H9 (cell line): ENCODE results near the gene NKAIN2. TPM values are rescaled to one million over a fixed set of nuclear protein-coding genes. Genes with fewer than 3 reads are reported as not detected.
"Not testable (repeated sequence)": the region's sequence is repeated elsewhere in the genome, so short reads cannot be mapped to it uniquely, and the experiment has no call there.

Experiments used
- DNase-seq: peaks from one replicate; pipeline ENCODE4 v3.0.0-alpha.2; 2017
- H2AFZ ChIP-seq: one replicate; pipeline ENCODE4 v1.6.1; 2013; ENCODE audit warnings: mild to moderate bottlenecking, low read length, control low read depth, moderate library complexity
- H2AK5ac ChIP-seq: 2 replicates; pipeline ENCODE4 v1.6.1; 2013; ENCODE audit warnings: low read length, control low read depth, mixed read lengths; ENCODE audit not compliant: insufficient read length
- H2BK120ac ChIP-seq: one replicate; pipeline ENCODE4 v1.6.1; 2013; ENCODE audit warnings: low read depth, mild to moderate bottlenecking, low read length, control low read depth, inconsistent platforms; ENCODE audit not compliant: poor library complexity, severe bottlenecking
- H2BK12ac ChIP-seq: 2 replicates; pipeline ENCODE4 v1.6.1; 2013; ENCODE audit warnings: low read length, control low read depth, mixed read lengths, low read depth; ENCODE audit not compliant: insufficient read length
- H2BK15ac ChIP-seq: 2 replicates; pipeline ENCODE4 v1.6.1; 2013; ENCODE audit warnings: low read depth, low read length, control low read depth
- H2BK20ac ChIP-seq: one replicate; pipeline ENCODE4 v1.6.1; 2013; ENCODE audit warnings: low read depth, mild to moderate bottlenecking, low read length, control low read depth, inconsistent platforms; ENCODE audit not compliant: poor library complexity, severe bottlenecking
- H2BK5ac ChIP-seq: 2 replicates; pipeline ENCODE4 v1.6.1; 2013; ENCODE audit warnings: low read length, control low read depth, mixed read lengths; ENCODE audit not compliant: insufficient read length
- H3K14ac ChIP-seq: 2 replicates; pipeline ENCODE4 v1.6.1; 2013; ENCODE audit warnings: low read length, control low read depth; ENCODE audit not compliant: insufficient read depth
- H3K18ac ChIP-seq: 2 replicates; pipeline ENCODE4 v1.6.1; 2013; ENCODE audit warnings: low read depth, mild to moderate bottlenecking, mixed read lengths, low read length, control low read depth; ENCODE audit not compliant: insufficient read length
- H3K23ac ChIP-seq: 2 replicates; pipeline ENCODE4 v1.6.1; 2013; ENCODE audit warnings: low read length, control low read depth, mixed read lengths, low read depth; ENCODE audit not compliant: insufficient read length
- H3K23me2 ChIP-seq: 2 replicates; pipeline ENCODE4 v1.6.1; 2013; ENCODE audit warnings: low read depth, mild to moderate bottlenecking, mixed read lengths, low read length, control low read depth; ENCODE audit not compliant: insufficient read length, poor library complexity, severe bottlenecking
- H3K27ac ChIP-seq: 2 replicates; pipeline ENCODE4 v1.5.1; 2013; ENCODE audit warnings: low read length, control low read depth, mixed read lengths, low read depth; ENCODE audit not compliant: insufficient read length
- H3K27me3 ChIP-seq: 2 replicates; pipeline ENCODE4 v1.6.1; 2013; ENCODE audit warnings: low read length, control low read depth, inconsistent platforms; ENCODE audit not compliant: insufficient read depth
- H3K4ac ChIP-seq: 2 replicates; pipeline ENCODE4 v1.6.1; 2013; ENCODE audit warnings: low read depth, mild to moderate bottlenecking, control low read depth, inconsistent platforms, low read length, moderate library complexity
- H3K4me1 ChIP-seq: 2 replicates; pipeline ENCODE4 v1.6.1; 2013; ENCODE audit warnings: low read length, control low read depth, inconsistent platforms; ENCODE audit not compliant: insufficient read depth
- H3K4me2 ChIP-seq: 2 replicates; pipeline ENCODE4 v1.6.1; 2013; ENCODE audit warnings: low read length, control low read depth, mixed read lengths; ENCODE audit not compliant: insufficient read length, insufficient read depth
- H3K56ac ChIP-seq: 2 replicates; pipeline ENCODE4 v1.6.1; 2013; ENCODE audit warnings: low read depth, mild to moderate bottlenecking, mixed read lengths, low read length, control low read depth; ENCODE audit not compliant: insufficient read length
- H3K79me1 ChIP-seq: 2 replicates; pipeline ENCODE4 v1.6.1; 2013; ENCODE audit warnings: low read depth, mild to moderate bottlenecking, moderate library complexity, low read length, control low read depth, inconsistent platforms; ENCODE audit not compliant: insufficient read depth, poor library complexity, severe bottlenecking
- H3K79me2 ChIP-seq: 2 replicates; pipeline ENCODE4 v1.6.1; 2013; ENCODE audit warnings: low read length, control low read depth, inconsistent platforms; ENCODE audit not compliant: insufficient read depth
- H3K9ac ChIP-seq: 2 replicates; pipeline ENCODE4 v1.6.1; 2013; ENCODE audit warnings: low read length, control low read depth, mixed read lengths; ENCODE audit not compliant: insufficient read length; ENCODE audit errors: extremely low read depth
- H3K9me3 ChIP-seq: one replicate; pipeline ENCODE4 v1.6.1; 2013; ENCODE audit warnings: low read depth, low read length, inconsistent platforms; ENCODE audit not compliant: control insufficient read depth
- H3T11ph ChIP-seq: one replicate; pipeline ENCODE4 v1.6.1; 2013; ENCODE audit warnings: mild to moderate bottlenecking, low read length, control low read depth, inconsistent platforms
- H4K20me1 ChIP-seq: one replicate; pipeline ENCODE4 v1.6.1; 2013; ENCODE audit not compliant: control insufficient read depth, insufficient read length, insufficient read depth
- H4K5ac ChIP-seq: 2 replicates; pipeline ENCODE4 v1.6.1; 2013; ENCODE audit warnings: low read depth, mild to moderate bottlenecking, mixed read lengths, low read length, control low read depth; ENCODE audit not compliant: insufficient read length
- H4K8ac ChIP-seq: replicated peaks from 2 replicates; pipeline ENCODE4 v1.6.1; 2013; ENCODE audit warnings: low read length, control low read depth, mixed read lengths, low read depth; ENCODE audit not compliant: insufficient read length
- H4K91ac ChIP-seq: 2 replicates; pipeline ENCODE4 v1.6.1; 2013; ENCODE audit warnings: low read depth, mild to moderate bottlenecking, moderate library complexity, mixed read lengths, low read length, control low read depth; ENCODE audit not compliant: insufficient read length
- H3K27ac Mint-ChIP-seq, 3 experiments: 2 replicates in 2 of 3; 3 replicates in 1 of 3; pipeline ENCODE4 v1.8.0; 2020 to 2021; ENCODE audit warnings: mixed read lengths in 3 of 3, mild to moderate bottlenecking in 1 of 3, moderate library complexity in 1 of 3
- H3K27me3 Mint-ChIP-seq: 2 replicates; pipeline ENCODE4 v1.8.0; 2021; ENCODE audit warnings: low read depth, mild to moderate bottlenecking, moderate library complexity, mixed read lengths
- H3K36me3 Mint-ChIP-seq, 3 experiments: 2 replicates in 2 of 3; 3 replicates in 1 of 3; pipeline ENCODE4 v1.8.0; 2020 to 2021; ENCODE audit warnings: low read depth in 3 of 3, mixed read lengths in 3 of 3; ENCODE audit not compliant: insufficient read depth in 1 of 3
- H3K4me1 Mint-ChIP-seq, 2 experiments: 2 replicates each; pipeline ENCODE4 v1.8.0; 2020; ENCODE audit warnings: mixed read lengths in 2 of 2
- H3K4me3 Mint-ChIP-seq, 2 experiments: 2 replicates in 1 of 2; 3 replicates in 1 of 2; pipeline ENCODE4 v1.8.0; 2020 to 2021; ENCODE audit warnings: mild to moderate bottlenecking in 2 of 2, mixed read lengths in 2 of 2, moderate library complexity in 1 of 2
- H3K9me3 Mint-ChIP-seq, 2 experiments: 2 replicates in 1 of 2; 3 replicates in 1 of 2; pipeline ENCODE4 v1.8.0; 2020; ENCODE audit warnings: mild to moderate bottlenecking in 2 of 2, mixed read lengths in 2 of 2, moderate library complexity in 1 of 2
- WGBS: extraction: QIAGEN DNeasy Blood & Tissue Kit; methylation state at CpG from one replicate; pipeline ENCODE4 v1.1.7; 2013; ENCODE audit warnings: missing lambda C conversion rate, low lambda C conversion rate, mixed read lengths; ENCODE audit not compliant: insufficient read length; ENCODE audit errors: extremely low coverage; 5-methylcytosine and 5-hydroxymethylcytosine counted together
- total RNA-seq: library from RNA; stranded (reverse); gene quantifications from 2 replicates; pipeline ENCODE4 v1.2.1, GENCODE V29; 2021
- TF ChIP-seq, protein P1 (sequence below): fragments of 200-600 bp; sonication (generic); conservative IDR thresholded peaks from 3 replicates; pipeline ENCODE4 v1.8.0; 2021; ENCODE audit warnings: antibody characterized with exemption, mild to moderate bottlenecking

NKAIN2 gene
- total RNA-seq, 1 experiment from 2014 or later, result 0.17 TPM

DNA sequence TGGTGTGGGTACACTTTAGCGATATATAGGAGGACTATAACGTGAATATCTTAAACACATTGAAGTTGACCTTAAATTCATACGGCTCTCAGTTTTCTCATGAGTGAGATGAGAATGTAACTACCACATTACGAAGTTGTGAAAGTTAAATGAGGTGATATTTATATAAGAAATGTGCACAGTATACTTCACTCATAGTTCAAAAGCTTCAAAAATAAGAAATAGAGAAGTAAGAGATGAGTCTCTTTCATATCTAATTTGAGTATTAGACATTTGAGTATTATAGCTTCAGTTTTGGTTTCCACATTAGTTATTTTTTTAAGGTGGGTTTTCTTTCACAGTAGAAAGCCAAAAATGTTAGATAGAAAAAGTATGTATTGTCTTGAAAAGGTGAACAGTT is 183.3 kb downstream of the NKAIN2 start:
- H3K27me3 ChIP-seq, result no peaks in the 10 kb centered on the region
- no peaks in the 10 kb centered on the region for H3K36me3 Mint-ChIP-seq
- no peak for DNase-seq
- no peak overlapping the region for H2BK5ac ChIP-seq
- H3T11ph ChIP-seq, result no peak overlapping the region
- H2BK20ac ChIP-seq, result no peak overlapping the region
- H3K27ac Mint-ChIP-seq, result no peak overlapping the region
- no peak overlapping the region for H2BK12ac ChIP-seq
- no peak overlapping the region for H2BK15ac ChIP-seq
- no peaks in the 10 kb centered on the region for H3K9me3 ChIP-seq
- H3K4me3 Mint-ChIP-seq, result no peak overlapping the region
- H3K79me1 ChIP-seq, result no peaks in the 10 kb centered on the region
- WGBS, result no CpG with 5 or more reads among the region's 4 CpGs
- H3K9ac ChIP-seq, result no peak overlapping the region
- H3K23ac ChIP-seq, result no peak overlapping the region
- H3K4ac ChIP-seq, result no peak overlapping the region
- H3K27ac ChIP-seq, result no peak overlapping the region
- H3K23me2 ChIP-seq, result no peaks in the 10 kb centered on the region
- H3K56ac ChIP-seq, result no peak overlapping the region
- no peaks in the 10 kb centered on the region for H3K9me3 Mint-ChIP-seq
- H3K18ac ChIP-seq, result no peak overlapping the region
- no peak overlapping the region for H2AFZ ChIP-seq
- no peak overlapping the region for H4K91ac ChIP-seq
- no peak overlapping the region for H4K8ac ChIP-seq
- H4K5ac ChIP-seq, result no peak overlapping the region
- H3K79me2 ChIP-seq, result no peaks in the 10 kb centered on the region
- no peak overlapping the region for H3K4me2 ChIP-seq
- peaks cover 0 to 5% of the 10 kb centered on the region in 2 experiments; a peak in 3 of 4 replicates for H3K4me1 Mint-ChIP-seq
- no peaks in the 10 kb centered on the region for H3K27me3 Mint-ChIP-seq
- no peak overlapping the region for H3K14ac ChIP-seq
- no peak overlapping the region for H2BK120ac ChIP-seq
- TF ChIP-seq, protein P1, sequence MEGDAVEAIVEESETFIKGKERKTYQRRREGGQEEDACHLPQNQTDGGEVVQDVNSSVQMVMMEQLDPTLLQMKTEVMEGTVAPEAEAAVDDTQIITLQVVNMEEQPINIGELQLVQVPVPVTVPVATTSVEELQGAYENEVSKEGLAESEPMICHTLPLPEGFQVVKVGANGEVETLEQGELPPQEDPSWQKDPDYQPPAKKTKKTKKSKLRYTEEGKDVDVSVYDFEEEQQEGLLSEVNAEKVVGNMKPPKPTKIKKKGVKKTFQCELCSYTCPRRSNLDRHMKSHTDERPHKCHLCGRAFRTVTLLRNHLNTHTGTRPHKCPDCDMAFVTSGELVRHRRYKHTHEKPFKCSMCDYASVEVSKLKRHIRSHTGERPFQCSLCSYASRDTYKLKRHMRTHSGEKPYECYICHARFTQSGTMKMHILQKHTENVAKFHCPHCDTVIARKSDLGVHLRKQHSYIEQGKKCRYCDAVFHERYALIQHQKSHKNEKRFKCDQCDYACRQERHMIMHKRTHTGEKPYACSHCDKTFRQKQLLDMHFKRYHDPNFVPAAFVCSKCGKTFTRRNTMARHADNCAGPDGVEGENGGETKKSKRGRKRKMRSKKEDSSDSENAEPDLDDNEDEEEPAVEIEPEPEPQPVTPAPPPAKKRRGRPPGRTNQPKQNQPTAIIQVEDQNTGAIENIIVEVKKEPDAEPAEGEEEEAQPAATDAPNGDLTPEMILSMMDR, result no peak
- no peaks in the 10 kb centered on the region for H3K4me1 ChIP-seq
- H4K20me1 ChIP-seq, result no peaks in the 10 kb centered on the region
- no peak overlapping the region for H2AK5ac ChIP-seq

DNA sequence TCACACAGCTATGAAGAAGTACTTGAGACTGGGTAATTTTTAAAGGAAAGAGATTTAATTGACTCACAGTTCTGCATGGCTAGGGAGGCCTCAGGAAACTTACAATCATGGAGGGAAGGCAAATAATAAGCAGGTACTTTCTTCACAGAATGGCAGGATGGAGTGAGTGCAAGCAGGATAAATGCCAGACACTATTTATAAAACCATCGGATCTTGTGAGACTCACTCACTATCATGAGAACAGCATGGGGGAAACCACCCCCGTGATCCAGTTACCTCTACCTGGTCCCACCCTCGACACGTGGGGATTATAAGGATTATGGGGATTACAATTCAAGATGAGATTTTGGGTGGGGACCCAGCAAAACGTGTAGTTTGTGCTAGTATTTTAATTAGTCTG is 186.3 kb downstream of the NKAIN2 start:
- DNase-seq, H3K9me3 ChIP-seq, H4K20me1 ChIP-seq, H3K56ac ChIP-seq, H3K4me2 ChIP-seq, H2AFZ ChIP-seq, H3K23me2 ChIP-seq, H4K91ac ChIP-seq, H3K23ac ChIP-seq, H2BK12ac ChIP-seq, H3K27ac ChIP-seq, H2BK15ac ChIP-seq, H3K4me3 Mint-ChIP-seq, H3K27ac Mint-ChIP-seq, H3K27me3 ChIP-seq, H3K9ac ChIP-seq, H4K8ac ChIP-seq, H3K9me3 Mint-ChIP-seq, H3K36me3 Mint-ChIP-seq, H2BK5ac ChIP-seq, H4K5ac ChIP-seq, H3K14ac ChIP-seq, H3K4me1 Mint-ChIP-seq, H3K18ac ChIP-seq, H2BK20ac ChIP-seq, H3K79me2 ChIP-seq, H2BK120ac ChIP-seq, H3K4ac ChIP-seq, H2AK5ac ChIP-seq, H3K27me3 Mint-ChIP-seq, H3K4me1 ChIP-seq, H3K79me1 ChIP-seq, H3T11ph ChIP-seq: not testable (repeated sequence)
- no CpG with 5 or more reads among the region's 5 CpGs for WGBS
